Prostate gland (tissue), 2 donors: Measurements from ENCODE around the gene MAFF.
"Not testable (repeated sequence)": the region's sequence is repeated elsewhere in the genome, so short reads cannot be mapped to it uniquely, and the experiment has no call there.

Experiments
- CTCF ChIP-seq, 4 experiments: fragments of 200-600 bp in 2 of 4; fragments of 450-650 bp in 2 of 4; sonication (generic) in 2 of 4; IDR thresholded peaks; 1 replicate in 3 of 4; 2 replicates in 1 of 4; pipeline ENCODE4 v1.5.1; 2016 to 2019; ENCODE audit warnings: antibody characterized with exemption in 4 of 4, mild to moderate bottlenecking in 2 of 4, moderate library complexity in 2 of 4
- POLR2A ChIP-seq: fragments of 450-650 bp; IDR thresholded peaks from one replicate; pipeline ENCODE4 v1.6.1; 2016; ENCODE audit warnings: antibody characterized with exemption, mild to moderate bottlenecking
- POLR2AphosphoS5 ChIP-seq: sonication (generic); formaldehyde crosslinking; IDR thresholded peaks from one replicate; pipeline ENCODE4 v1.6.1; 2017; ENCODE audit warnings: antibody characterized with exemption

GRCh38 chr22:38178605-38178937, 23.2 kb upstream of the MAFF start:
- not testable (repeated sequence) for TF ChIP-seq POLR2AphosphoS5; CTCF (IDR thresholded peaks at IDR 0.05); POLR2A
